Amniotic stem cell (primary cell): ENCODE results near the gene HOXB3.

Experiments used
- DNase-seq: peaks from one replicate; lab custom pipeline; 2025; lab: John Stamatoyannopoulos, UW

Gene HOXB3

GRCh38 chr17:48586355-48587258 lies 3.4 kb downstream of the HOXB3 start:
- DNase-seq: no peak

GRCh38 chr17:48584223-48584741 lies 5.8 kb downstream of the HOXB3 start:
- no peak for DNase-seq

- DNase-seq: no peak
Measured at GRCh38 chr17:48583708-48584222, 6.3 kb downstream of the HOXB3 start.

- DNase-seq: no peak
Measured at GRCh38 chr17:48582750-48583069, 7.3 kb downstream of the HOXB3 start.

GRCh38 chr17:48579760-48580554 lies 10.1 kb downstream of the HOXB3 start:
- DNase-seq: no peak

GRCh38 chr17:48579471-48579759 lies 10.6 kb downstream of the HOXB3 start:
- no peak for DNase-seq

- DNase-seq: no peak
Measured at GRCh38 chr17:48578616-48579470, 11.2 kb downstream of the HOXB3 start.

- no peak for DNase-seq
Measured at GRCh38 chr17:48577946-48578615, 12.0 kb downstream of the HOXB3 start, which contains the start of gene HOXB4. Gene HOXB4, minus strand, starts transcription at chr17:48578350. Its CDS starts 31 bp downstream, at chr17:48578319.

- no peak for DNase-seq
Measured at GRCh38 chr17:48577330-48577945, 12.6 kb downstream of the HOXB3 start.

- no peak for DNase-seq
Measured at GRCh38 chr17:48576479-48577309, 13.3 kb downstream of the HOXB3 start.

GRCh38 chr17:48575673-48576478 lies 14.2 kb downstream of the HOXB3 start:
- DNase-seq: no peak

GRCh38 chr17:48575066-48575582 lies 14.9 kb downstream of the HOXB3 start:
- DNase-seq: no peak

- no peak for DNase-seq
Measured at GRCh38 chr17:48574505-48575065, 15.5 kb downstream of the HOXB3 start.

- DNase-seq: no peak
Measured at GRCh38 chr17:48571826-48572417, 18.1 kb downstream of the HOXB3 start.

GRCh38 chr17:48571024-48571818 lies 18.8 kb downstream of the HOXB3 start:
- DNase-seq: no peak

GRCh38 chr17:48570325-48571023 lies 19.6 kb downstream of the HOXB3 start:
- no peak for DNase-seq
